Keratinocyte (primary cell): ENCODE measurements around the gene MSH2. TPM values are rescaled to one million over a fixed set of nuclear protein-coding genes. Genes with fewer than 3 reads are reported as not detected.

Experiments
- DNase-seq: peaks from one replicate; pipeline ENCODE4 v3.0.0-alpha.2; 2011; ENCODE audit warnings: low read depth, missing footprints, low spot score
- FAIRE-seq: peaks from 2 replicates; lab custom pipeline; 2011; peaks lifted over from hg19 to GRCh38; lab: Jason Lieb, UNC
- H2AFZ ChIP-seq: 2 replicates; pipeline ENCODE4 v1.6.0; 2012; ENCODE audit warnings: low read length, control low read depth, inconsistent platforms; ENCODE audit not compliant: control insufficient read depth
- H3K27ac ChIP-seq: 2 replicates; pipeline ENCODE4 v1.5.1; 2011; ENCODE audit warnings: low read length; ENCODE audit not compliant: control insufficient read depth, insufficient read depth
- H3K27me3 ChIP-seq: 3 replicates; pipeline ENCODE4 v1.6.0; 2011; ENCODE audit warnings: low read length; ENCODE audit not compliant: control insufficient read depth, insufficient read depth; ENCODE audit errors: extremely low read depth
- H3K36me3 ChIP-seq, 2 experiments: 2 replicates in 1 of 2; 3 replicates in 1 of 2; pipeline ENCODE4 v1.5.1; 2011; ENCODE audit warnings: low read length in 2 of 2, mild to moderate bottlenecking in 1 of 2; ENCODE audit not compliant: control insufficient read depth in 2 of 2, insufficient read depth in 2 of 2; ENCODE audit errors: extremely low read depth in 1 of 2
- H3K4me1 ChIP-seq: 3 replicates; pipeline ENCODE4 v1.5.1; 2011; ENCODE audit warnings: low read length; ENCODE audit not compliant: control insufficient read depth, insufficient read depth; ENCODE audit errors: extremely low read depth
- H3K4me2 ChIP-seq: 3 replicates; pipeline ENCODE4 v1.6.0; 2011; ENCODE audit warnings: low read depth, low read length; ENCODE audit not compliant: control insufficient read depth, insufficient read depth; ENCODE audit errors: extremely low read depth
- H3K4me3 ChIP-seq, 3 experiments: fragments of 200-600 bp in 1 of 3; sonication (generic) in 1 of 3; 2 replicates in 2 of 3; 3 replicates in 1 of 3; pipeline ENCODE4 v1.5.1; 2011 to 2016; ENCODE audit warnings: low read length in 3 of 3, mild to moderate bottlenecking in 3 of 3, control low read depth in 2 of 3, inconsistent platforms in 1 of 3, low read depth in 1 of 3, mixed read lengths in 1 of 3, mixed run types in 1 of 3, moderate library complexity in 1 of 3; ENCODE audit not compliant: control insufficient read depth in 2 of 3, insufficient read depth in 2 of 3; ENCODE audit errors: extremely low read depth in 1 of 3
- H3K79me2 ChIP-seq: 2 replicates; pipeline ENCODE4 v1.6.0; 2012; ENCODE audit warnings: low read length; ENCODE audit not compliant: control insufficient read depth, insufficient read depth
- H3K9ac ChIP-seq: 3 replicates; pipeline ENCODE4 v1.6.0; 2011; ENCODE audit warnings: low read length; ENCODE audit not compliant: control insufficient read depth, insufficient read depth; ENCODE audit errors: extremely low read depth
- H3K9me1 ChIP-seq: 3 replicates; pipeline ENCODE4 v1.6.0; 2011; ENCODE audit warnings: low read length; ENCODE audit not compliant: control insufficient read depth, insufficient read depth; ENCODE audit errors: extremely low read depth
- H3K9me3 ChIP-seq: 2 replicates; pipeline ENCODE4 v1.5.1; 2012; ENCODE audit warnings: low read depth, low read length; ENCODE audit not compliant: control insufficient read depth
- H4K20me1 ChIP-seq: 3 replicates; pipeline ENCODE4 v1.6.0; 2011; ENCODE audit warnings: low read length; ENCODE audit not compliant: control insufficient read depth, insufficient read depth; ENCODE audit errors: extremely low read depth
- EZH2 ChIP-seq: IDR thresholded peaks from one replicate; pipeline ENCODE4 v1.6.1; 2012; ENCODE audit warnings: inconsistent platforms, mild to moderate bottlenecking, low read length, moderate library complexity
- dilution Hi-C: fragments of 300-500 bp; cut with MboI; formaldehyde crosslinking; loops from one replicate; pipeline ENCODE4 v1.7.0; 2020; ENCODE audit warnings: low sequenced_read_pairs; ENCODE audit not compliant: extremely low pct_ligation_motif_present
- polyA plus RNA-seq, 5 experiments: library from polyadenylated mRNA; depleted of rRNA in 3 of 5; stranded (reverse) in 3 of 5; stranded (forward) in 1 of 5; unstranded in 1 of 5; fragments of >200 nt; gene quantifications; 1 replicate in 1 of 5; 2 replicates in 3 of 5; 3 replicates in 1 of 5; pipeline versions ENCODE4 v1.2.1 to v1.2.3, GENCODE V29; 2011 to 2012; ENCODE audit warnings: missing spikeins in 2 of 5, low read depth in 1 of 5, low replicate concordance in 1 of 5
- TF ChIP-seq, protein P1 (sequence below), 3 experiments: IDR thresholded peaks in 1 of 3; conservative IDR thresholded peaks in 1 of 3; optimal IDR thresholded peaks in 1 of 3; 2 replicates in 2 of 3; 3 replicates in 1 of 3; pipeline versions ENCODE3 to v1.5.1; 2011; ENCODE audit warnings: low read length in 3 of 3, mild to moderate bottlenecking in 3 of 3, moderate library complexity in 2 of 3, control low read depth in 1 of 3, inconsistent platforms in 1 of 3; ENCODE audit not compliant: insufficient read depth in 2 of 3; ENCODE audit errors: extremely low read depth in 1 of 3

The MSH2 gene
- polyA plus RNA-seq, 1 donor (not counting 4 experiments of a cell fraction or from before 2014, with no cell fraction given): 16.8 TPM

DNA sequence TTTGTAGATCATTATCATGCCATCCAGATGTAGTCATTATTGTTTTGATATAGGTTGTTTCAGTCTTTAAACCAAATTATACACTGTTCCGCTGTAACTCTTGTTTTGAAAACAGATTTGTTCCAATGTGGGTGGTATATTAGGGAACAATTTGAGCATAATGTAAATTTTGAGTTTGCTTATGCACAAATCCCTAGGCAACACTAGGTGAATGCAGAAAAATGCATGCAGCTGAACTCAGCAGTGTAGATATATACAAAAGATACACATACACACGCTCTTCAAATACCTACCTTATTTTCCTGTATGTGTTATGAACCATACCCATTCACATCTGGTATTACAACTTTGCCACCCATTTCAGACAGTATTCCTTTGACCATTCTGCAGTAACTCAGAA, 35.8 kb downstream of the MSH2 start:
- Histone ChIP-seq H3K79me2 (no peaks in the 10 kb centered on the region), H3K27ac (no peak overlapping the region), H3K4me3 (no peak overlapping the region), H3K4me1 (no peaks in the 10 kb centered on the region), H4K20me1 (no peaks in the 10 kb centered on the region), H3K9me3 (no peaks in the 10 kb centered on the region), H3K9ac (no peak overlapping the region), H3K9me1 (no peaks in the 10 kb centered on the region), H3K27me3 (no peaks in the 10 kb centered on the region), H2AFZ (no peak overlapping the region), H3K4me2 (no peak overlapping the region), H3K36me3 (peaks cover 0 to 2% of the 10 kb centered on the region in 2 experiments)
- FAIRE-seq: no peak
- dilution Hi-C loops: no loop called here
- TF ChIP-seq, protein P1, sequence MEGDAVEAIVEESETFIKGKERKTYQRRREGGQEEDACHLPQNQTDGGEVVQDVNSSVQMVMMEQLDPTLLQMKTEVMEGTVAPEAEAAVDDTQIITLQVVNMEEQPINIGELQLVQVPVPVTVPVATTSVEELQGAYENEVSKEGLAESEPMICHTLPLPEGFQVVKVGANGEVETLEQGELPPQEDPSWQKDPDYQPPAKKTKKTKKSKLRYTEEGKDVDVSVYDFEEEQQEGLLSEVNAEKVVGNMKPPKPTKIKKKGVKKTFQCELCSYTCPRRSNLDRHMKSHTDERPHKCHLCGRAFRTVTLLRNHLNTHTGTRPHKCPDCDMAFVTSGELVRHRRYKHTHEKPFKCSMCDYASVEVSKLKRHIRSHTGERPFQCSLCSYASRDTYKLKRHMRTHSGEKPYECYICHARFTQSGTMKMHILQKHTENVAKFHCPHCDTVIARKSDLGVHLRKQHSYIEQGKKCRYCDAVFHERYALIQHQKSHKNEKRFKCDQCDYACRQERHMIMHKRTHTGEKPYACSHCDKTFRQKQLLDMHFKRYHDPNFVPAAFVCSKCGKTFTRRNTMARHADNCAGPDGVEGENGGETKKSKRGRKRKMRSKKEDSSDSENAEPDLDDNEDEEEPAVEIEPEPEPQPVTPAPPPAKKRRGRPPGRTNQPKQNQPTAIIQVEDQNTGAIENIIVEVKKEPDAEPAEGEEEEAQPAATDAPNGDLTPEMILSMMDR (optimal IDR thresholded peaks at IDR 0.05 in 1 of 3, IDR thresholded peaks at IDR 0.05 in 1 of 3, conservative IDR thresholded peaks at IDR 0.05 in 1 of 3; ENCODE audit: extremely low read depth in 1 of 3, insufficient read depth in 2 of 3, low read length in 3 of 3): no peak
- no peak for TF ChIP-seq EZH2
- no peak for DNase-seq

DNA sequence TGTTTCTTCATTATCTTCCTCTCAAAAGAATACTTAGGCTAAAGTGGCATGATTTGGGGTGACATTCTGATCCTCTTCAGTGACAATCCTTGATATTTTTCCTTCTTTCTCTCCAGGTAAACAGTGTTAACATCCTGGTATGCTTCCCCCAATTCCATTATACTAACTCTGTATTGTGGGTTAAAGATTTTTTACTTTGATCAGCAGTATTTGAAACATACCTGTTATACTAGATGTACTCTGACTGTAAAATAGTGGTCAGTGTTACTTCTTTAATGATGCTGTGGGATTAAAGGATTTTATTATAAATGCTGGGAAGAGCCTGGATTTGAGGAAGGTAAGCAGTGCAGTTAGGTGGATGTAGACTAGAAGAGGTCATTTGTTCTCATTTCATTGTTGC, 48.8 kb downstream of the MSH2 start:
- no peak for FAIRE-seq
- no peaks in the 10 kb centered on the region for H3K4me1 ChIP-seq

More for the DNA sequence above, 48.8 kb downstream of the MSH2 start:
- Histone ChIP-seq H2AFZ (no peak overlapping the region), H3K9me3 (no peaks in the 10 kb centered on the region), H4K20me1 (no peaks in the 10 kb centered on the region), H3K36me3 (no peaks in the 10 kb centered on the region), H3K9ac (no peak overlapping the region), H3K4me3 (no peak overlapping the region), H3K9me1 (no peaks in the 10 kb centered on the region), H3K27me3 (no peaks in the 10 kb centered on the region), H3K79me2 (no peaks in the 10 kb centered on the region), H3K27ac (no peak overlapping the region), H3K4me2 (no peak overlapping the region)
- dilution Hi-C loops: no loop called here
- no peak for DNase-seq
- no peak for TF ChIP-seq EZH2
- TF ChIP-seq, protein P1 (optimal IDR thresholded peaks at IDR 0.05 in 1 of 3, IDR thresholded peaks at IDR 0.05 in 1 of 3, conservative IDR thresholded peaks at IDR 0.05 in 1 of 3; ENCODE audit: extremely low read depth in 1 of 3, insufficient read depth in 2 of 3, low read length in 3 of 3): no peak
